Measurements from ENCODE around the gene EGFL8.

DNA sequence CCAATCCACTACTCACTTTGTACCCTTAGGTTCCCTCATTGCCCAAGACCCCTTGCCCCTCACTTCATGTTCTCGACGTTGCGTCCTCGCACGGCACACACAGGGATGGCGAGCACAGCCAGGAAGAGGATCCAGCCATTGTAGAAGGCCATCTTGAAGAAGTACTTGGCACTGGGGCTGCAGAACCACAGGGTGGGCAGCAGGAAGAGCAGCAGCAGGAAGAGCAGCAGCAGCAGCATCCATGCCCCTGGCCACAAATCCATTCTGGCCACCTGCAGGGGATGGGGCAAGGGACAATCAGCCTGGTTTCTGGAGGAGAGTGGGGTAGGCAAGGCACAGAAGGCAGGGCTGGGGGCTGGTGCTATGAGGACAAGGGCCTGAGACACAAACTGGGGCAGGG is 6.8 kb downstream of the EGFL8 start:
- TF ChIP-seq, protein P1, sequence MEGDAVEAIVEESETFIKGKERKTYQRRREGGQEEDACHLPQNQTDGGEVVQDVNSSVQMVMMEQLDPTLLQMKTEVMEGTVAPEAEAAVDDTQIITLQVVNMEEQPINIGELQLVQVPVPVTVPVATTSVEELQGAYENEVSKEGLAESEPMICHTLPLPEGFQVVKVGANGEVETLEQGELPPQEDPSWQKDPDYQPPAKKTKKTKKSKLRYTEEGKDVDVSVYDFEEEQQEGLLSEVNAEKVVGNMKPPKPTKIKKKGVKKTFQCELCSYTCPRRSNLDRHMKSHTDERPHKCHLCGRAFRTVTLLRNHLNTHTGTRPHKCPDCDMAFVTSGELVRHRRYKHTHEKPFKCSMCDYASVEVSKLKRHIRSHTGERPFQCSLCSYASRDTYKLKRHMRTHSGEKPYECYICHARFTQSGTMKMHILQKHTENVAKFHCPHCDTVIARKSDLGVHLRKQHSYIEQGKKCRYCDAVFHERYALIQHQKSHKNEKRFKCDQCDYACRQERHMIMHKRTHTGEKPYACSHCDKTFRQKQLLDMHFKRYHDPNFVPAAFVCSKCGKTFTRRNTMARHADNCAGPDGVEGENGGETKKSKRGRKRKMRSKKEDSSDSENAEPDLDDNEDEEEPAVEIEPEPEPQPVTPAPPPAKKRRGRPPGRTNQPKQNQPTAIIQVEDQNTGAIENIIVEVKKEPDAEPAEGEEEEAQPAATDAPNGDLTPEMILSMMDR (IDR thresholded peaks at IDR 0.05; ENCODE audit: low read depth, low read length): no peak
- no peak for TF ChIP-seq EZH2phosphoT487 (IDR thresholded peaks at IDR 0.05; ENCODE audit: low read depth)
